ENCODE results near the gene COL7A1.

GRCh38 chr3:48536116-48536515, 59.0 kb downstream of the COL7A1 start:
- TF ChIP-seq CTCF (IDR thresholded peaks at IDR 0.05) (no peak), POLR2A (IDR thresholded peaks at IDR 0.05) (no peak), EP300 (IDR thresholded peaks at IDR 0.05) (no peak)

Data from tibial nerve (tissue), 4 donors.